Chondrocyte (in vitro differentiated cells): Measurements from ENCODE around the gene ISG20. TPM values are rescaled to one million over a fixed set of nuclear protein-coding genes. Genes with fewer than 3 reads are reported as not detected.
A peak's percentile ranks its signal among the peaks of the same experiment; 100 is the strongest.

ENCODE experiments used
- DNase-seq: peaks from one replicate; pipeline ENCODE4 v3.0.0; 2021; ENCODE audit warnings: mixed read lengths, low spot score
- H3K27ac Mint-ChIP-seq: one replicate; pipeline ENCODE4 v1.8.0; 2021; ENCODE audit warnings: mild to moderate bottlenecking, moderate library complexity, mixed read lengths; ENCODE audit not compliant: unreplicated experiment
- H3K27me3 Mint-ChIP-seq: 2 replicates; pipeline ENCODE4 v1.8.0; 2021; ENCODE audit warnings: low read depth, mixed read lengths
- H3K36me3 Mint-ChIP-seq: 2 replicates; pipeline ENCODE4 v1.8.0; 2021; ENCODE audit warnings: low read depth, mixed read lengths
- H3K4me1 Mint-ChIP-seq: 2 replicates; pipeline ENCODE4 v1.8.0; 2021; ENCODE audit warnings: low read depth, mild to moderate bottlenecking, mixed read lengths
- H3K4me3 Mint-ChIP-seq: one replicate; pipeline ENCODE4 v1.8.0; 2021; ENCODE audit warnings: mild to moderate bottlenecking, moderate library complexity, mixed read lengths; ENCODE audit not compliant: unreplicated experiment
- H3K9me3 Mint-ChIP-seq: 2 replicates; pipeline ENCODE4 v1.8.0; 2021; ENCODE audit warnings: low read depth, mixed read lengths
- CTCF ChIP-seq: fragments of 200-600 bp; sonication (generic); IDR thresholded peaks from 2 replicates; pipeline ENCODE4 v1.5.0; 2021; ENCODE audit warnings: antibody characterized with exemption, mild to moderate bottlenecking, moderate library complexity
- microRNA-seq: library from miRNA; unstranded; fragments of <30 nt; microRNA quantifications from one replicate; pipeline ENCODE4 v1.2.0, GENCODE V29; 2020; ENCODE audit warnings: borderline number of aligned reads
- total RNA-seq: library from RNA; stranded (reverse); gene quantifications from 3 replicates; pipeline ENCODE4 v1.2.1, GENCODE V29; 2021

The ISG20 gene
- total RNA-seq, 1 donor from 2014 or later: 4.5 TPM

DNA sequence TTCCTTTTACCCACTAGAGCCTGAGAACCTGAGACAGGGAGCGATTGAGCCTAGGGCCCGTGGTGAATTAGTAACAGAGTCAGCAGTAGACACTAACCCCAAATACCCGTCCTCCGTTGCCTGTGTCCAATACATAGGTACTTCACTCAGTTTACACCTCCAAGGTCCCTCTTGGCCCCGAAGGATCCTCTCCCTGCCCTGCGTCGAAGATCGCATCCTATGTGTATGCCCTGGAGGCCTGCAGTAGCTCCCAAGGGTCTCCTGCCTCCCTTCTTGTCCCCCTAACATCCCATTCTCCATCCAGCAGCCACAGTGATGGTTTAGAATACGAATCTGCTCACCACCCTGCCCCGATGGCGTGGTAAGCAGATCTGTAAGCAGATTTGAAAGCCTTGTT is 67.0 kb downstream of the ISG20 start:
- Mint-ChIP-seq H3K27ac (peak overlapping the region; percentile 37), H3K36me3 (no peaks in the 10 kb centered on the region), H3K4me3 (peak overlapping the region; percentile 52), H3K27me3 (no peaks in the 10 kb centered on the region), H3K4me1 (peaks cover 29% of the 10 kb centered on the region), H3K9me3 (no peaks in the 10 kb centered on the region)
- no peak for DNase-seq
- TF ChIP-seq CTCF: no peak

Small RNAs within 50 kb of the gene (microRNA-seq; reads per million reads assigned to microRNA genes)
- 2.2 reads per million for gene MIR1179
- gene MIR3529: not detected
- not detected for gene MIR7-2

Other genes with a start within 250 kb of the ISG20 start
- gene MRPL46, start 171.6 kb upstream of the ISG20 start, total RNA-seq: 12.7 to 15.7 TPM (median 13.7 TPM) in 3 replicates
- 38.1 to 46.7 TPM (median 42.0 TPM) in 3 replicates for gene MRPS11, start 171.3 kb upstream of the ISG20 start, total RNA-seq
- gene DET1, start 92.3 kb upstream of the ISG20 start, total RNA-seq: 4.1 to 6.4 TPM (median 4.7 TPM) in 3 replicates
- gene AEN, start 17.7 kb upstream of the ISG20 start, total RNA-seq: 28.6 to 30.4 TPM (median 30.2 TPM) in 3 replicates
- gene ACAN, start 164.4 kb downstream of the ISG20 start, total RNA-seq: 21.5 to 176 TPM (median 171 TPM) in 3 replicates